Nephron progenitor cell (in vitro differentiated cells): ENCODE data around the gene PIK3CB.
A peak's percentile ranks its signal among the peaks of the same experiment; 100 is the strongest.
"Not testable (repeated sequence)": the region's sequence is repeated elsewhere in the genome, so short reads cannot be mapped to it uniquely, and the experiment has no call there.

Experiments used
- DNase-seq: peaks from one replicate; pipeline ENCODE4 v3.0.0; 2021
- H3K27ac Mint-ChIP-seq: 2 replicates; pipeline ENCODE4 v1.8.0; 2021; ENCODE audit warnings: mild to moderate bottlenecking, moderate library complexity, mixed read lengths
- H3K27me3 Mint-ChIP-seq: 2 replicates; pipeline ENCODE4 v1.8.0; 2021; ENCODE audit warnings: mild to moderate bottlenecking, low read depth, mixed read lengths; ENCODE audit not compliant: poor library complexity
- H3K36me3 Mint-ChIP-seq: 2 replicates; pipeline ENCODE4 v1.8.0; 2021; ENCODE audit warnings: low read depth, mixed read lengths
- H3K4me1 Mint-ChIP-seq: 2 replicates; pipeline ENCODE4 v1.8.0; 2021; ENCODE audit warnings: mixed read lengths
- H3K4me3 Mint-ChIP-seq: 2 replicates; pipeline ENCODE4 v1.8.0; 2021; ENCODE audit warnings: mild to moderate bottlenecking, moderate library complexity, mixed read lengths
- H3K9me3 Mint-ChIP-seq: 2 replicates; pipeline ENCODE4 v1.8.0; 2021; ENCODE audit warnings: mild to moderate bottlenecking, moderate library complexity, mixed read lengths
- CTCF ChIP-seq: fragments of 200-600 bp; sonication (generic); IDR thresholded peaks from 2 replicates; pipeline ENCODE4 v1.5.0; 2021; ENCODE audit warnings: antibody characterized with exemption

PIK3CB gene

DNA sequence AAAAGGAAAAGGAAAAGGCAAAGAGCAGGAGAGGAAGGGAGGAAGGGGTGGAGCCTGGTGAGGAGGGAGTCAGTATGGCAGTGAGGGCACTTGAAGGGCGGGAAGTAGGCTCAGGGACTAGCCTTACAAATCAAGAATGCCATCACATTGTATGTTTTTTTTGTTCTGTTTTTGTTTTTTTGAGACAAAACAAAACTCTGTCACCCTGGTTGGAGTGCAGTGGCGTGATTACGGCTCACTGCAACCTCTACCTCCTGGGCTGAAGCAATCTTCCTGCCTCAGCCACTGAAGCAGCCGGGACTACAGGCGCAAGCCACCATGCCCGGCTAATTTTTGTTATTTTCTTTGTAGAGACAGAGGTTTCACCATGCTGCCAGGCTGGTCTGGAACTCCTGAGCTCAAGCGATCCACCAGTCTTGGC is 10.5 kb upstream of the PIK3CB start:
- no peak for TF ChIP-seq CTCF
- Mint-ChIP-seq H3K9me3 (no peaks in the 10 kb centered on the region), H3K4me3 (no peak overlapping the region), H3K36me3 (no peaks in the 10 kb centered on the region), H3K27me3 (peaks cover 26% of the 10 kb centered on the region), H3K4me1 (peaks cover 18% of the 10 kb centered on the region), H3K27ac (peak overlapping the region; percentile 72)
- no peak for DNase-seq

- H3K4me1 Mint-ChIP-seq = peaks cover 18% of the 10 kb centered on the region
- H3K4me3 Mint-ChIP-seq = no peak overlapping the region
- no peak for DNase-seq
- H3K36me3 Mint-ChIP-seq = no peaks in the 10 kb centered on the region
- H3K27ac Mint-ChIP-seq = peak overlapping the region; percentile 81
- no peaks in the 10 kb centered on the region for H3K9me3 Mint-ChIP-seq
- peaks cover 32% of the 10 kb centered on the region for H3K27me3 Mint-ChIP-seq
- TF ChIP-seq CTCF = no peak
Observed at GRCh38 chr3:138842483-138843188, 7.9 kb upstream of the PIK3CB start.

GRCh38 chr3:138838385-138838784 is 3.7 kb upstream of the PIK3CB start:
- not testable (repeated sequence) for DNase-seq, H3K9me3 Mint-ChIP-seq, H3K4me3 Mint-ChIP-seq, H3K36me3 Mint-ChIP-seq, H3K27ac Mint-ChIP-seq
- H3K27me3 Mint-ChIP-seq = peaks cover 21% of the 10 kb centered on the region
- H3K4me1 Mint-ChIP-seq = peaks cover 16% of the 10 kb centered on the region

DNA sequence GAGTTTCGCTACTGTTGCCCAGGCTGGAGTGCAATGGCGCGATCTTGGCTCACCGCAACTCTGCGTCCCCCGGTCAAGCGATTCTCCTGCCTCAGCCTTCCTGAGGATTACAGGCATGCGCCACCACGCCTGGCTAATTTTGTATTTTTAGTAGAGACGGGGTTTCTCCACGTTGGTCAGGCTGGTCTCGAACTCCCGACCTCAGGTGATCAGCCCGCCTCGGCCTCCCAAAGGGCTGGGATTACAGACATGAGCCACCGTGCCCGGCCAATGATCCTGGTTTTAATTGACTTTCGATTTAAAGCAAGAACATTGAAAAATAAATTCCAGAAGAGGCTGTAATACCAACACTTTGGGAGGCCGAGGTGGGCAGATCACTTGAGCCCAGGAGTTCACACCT is 1.1 kb upstream of the PIK3CB start:
- Mint-ChIP-seq H3K9me3 (peaks cover 13% of the 10 kb centered on the region), H3K4me1 (peaks cover 19% of the 10 kb centered on the region), H3K27ac (peak overlapping the region; percentile 79), H3K36me3 (peaks cover 14% of the 10 kb centered on the region)
- H3K4me3 Mint-ChIP-seq, DNase-seq, H3K27me3 Mint-ChIP-seq: not testable (repeated sequence)

DNA sequence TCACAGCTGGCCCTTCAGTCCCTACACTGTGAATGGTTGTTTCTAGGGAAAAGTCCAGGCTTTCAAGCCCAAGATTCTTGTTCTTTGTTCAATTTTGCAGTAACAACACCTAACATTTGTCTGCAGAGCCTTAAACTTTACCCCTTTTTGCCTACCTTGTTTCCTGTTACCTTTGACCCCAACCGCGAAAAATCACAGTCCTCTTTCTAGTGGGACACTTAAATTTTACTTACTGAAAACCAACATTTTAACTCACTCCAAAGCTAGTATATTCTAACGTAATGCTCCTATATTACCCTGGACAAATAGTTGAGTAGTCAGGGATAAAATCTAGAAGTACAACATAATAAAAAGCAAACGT is 649 bp upstream of the PIK3CB start:
- peak overlapping the region; percentile 87 for H3K4me3 Mint-ChIP-seq
- no peak for DNase-seq
- H3K36me3 Mint-ChIP-seq = peaks cover 15% of the 10 kb centered on the region
- H3K9me3 Mint-ChIP-seq = peaks cover 14% of the 10 kb centered on the region
- H3K27me3 Mint-ChIP-seq = peaks cover 9% of the 10 kb centered on the region
- peak overlapping the region; percentile 97 for H3K27ac Mint-ChIP-seq
- TF ChIP-seq CTCF = no peak
- peaks cover 19% of the 10 kb centered on the region for H3K4me1 Mint-ChIP-seq

DNA sequence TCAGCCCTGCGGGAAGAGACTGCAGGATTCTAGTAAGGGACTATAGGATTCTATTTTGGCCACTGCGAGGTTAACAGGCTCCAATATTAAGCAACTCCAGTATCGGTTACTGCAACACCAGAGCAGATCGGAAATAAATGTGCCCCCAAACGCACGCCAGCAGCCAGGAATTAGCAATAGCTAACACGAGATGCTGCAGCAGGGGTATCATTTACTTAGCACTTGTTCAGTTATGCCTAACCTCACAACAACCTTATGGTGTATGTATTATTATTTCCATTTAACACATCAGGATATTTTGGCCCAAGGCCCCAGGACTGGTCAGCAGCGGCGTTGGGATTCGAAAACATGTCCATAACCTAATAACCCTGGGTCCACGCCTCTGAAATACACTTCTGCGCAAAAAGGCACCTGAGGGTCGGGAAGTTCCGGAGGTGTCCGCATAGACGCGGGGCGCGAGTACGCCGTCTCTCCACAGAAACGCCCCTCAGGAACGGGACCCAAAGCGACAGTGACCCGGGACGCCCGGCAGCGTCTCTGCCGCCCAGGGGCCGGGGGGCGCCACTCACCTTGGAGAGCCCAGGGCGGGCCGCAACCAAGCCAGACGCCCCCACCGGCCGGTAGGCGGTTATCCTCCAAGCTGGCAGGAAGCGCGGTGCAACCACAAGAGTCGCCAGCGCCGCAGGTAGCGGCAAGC is 681 bp downstream of the PIK3CB start:
- peak; percentile 12 for DNase-seq
- Mint-ChIP-seq H3K9me3 (peaks cover 27% of the 10 kb centered on the region), H3K27ac (no peak overlapping the region), H3K4me3 (peak overlapping the region; percentile 89), H3K27me3 (peaks cover 9% of the 10 kb centered on the region), H3K4me1 (peaks cover 19% of the 10 kb centered on the region), H3K36me3 (peaks cover 29% of the 10 kb centered on the region)
- TF ChIP-seq CTCF = no peak

GRCh38 chr3:138832473-138833057 is 2.2 kb downstream of the PIK3CB start:
- Mint-ChIP-seq H3K4me1 (peaks cover 19% of the 10 kb centered on the region), H3K36me3 (peaks cover 34% of the 10 kb centered on the region), H3K9me3 (peaks cover 27% of the 10 kb centered on the region)
- not testable (repeated sequence) for H3K4me3 Mint-ChIP-seq, H3K27me3 Mint-ChIP-seq, DNase-seq, H3K27ac Mint-ChIP-seq
